Measurements from ENCODE around the gene TSEN34. TPM values are rescaled to one million over a fixed set of nuclear protein-coding genes. Genes with fewer than 3 reads are reported as not detected.

TSEN34 gene
- total and polyA plus RNA-seq, 2 experiments from 2014 or later: 66.9 to 100.0 TPM

- no peak overlapping the region for H3K4me3 ChIP-seq
- no peaks in the 10 kb centered on the region for H3K79me2 ChIP-seq
- H4K20me1 ChIP-seq (ENCODE audit: insufficient read depth, poor library complexity, severe bottlenecking): no peaks in the 10 kb centered on the region
- DNase-seq (ENCODE audit: low spot score): no peak
- no peaks in the 10 kb centered on the region for H3K9me2 ChIP-seq (replicated peaks; ENCODE audit: insufficient read depth)
- no peak overlapping the region for H2AFZ ChIP-seq
- H3K27ac ChIP-seq: no peak overlapping the region
- H3K9me3 ChIP-seq (ENCODE audit: low read depth): no peaks in the 10 kb centered on the region
- H3K4me2 ChIP-seq: no peak overlapping the region
- no peaks in the 10 kb centered on the region for H3K36me3 ChIP-seq (replicated peaks; ENCODE audit: insufficient read depth, low read depth)
- TF ChIP-seq EZH2phosphoT487 (IDR thresholded peaks at IDR 0.05; ENCODE audit: low read depth, severe bottlenecking, unreplicated experiment) (no peak), EZH2 (IDR thresholded peaks at IDR 0.05; ENCODE audit: borderline replicate concordance) (no peak), CTCF (IDR thresholded peaks at IDR 0.05; ENCODE audit: poor library complexity) (no peak)
- WGBS (ENCODE audit: low lambda C conversion rate, missing lambda C conversion rate): 92% methylated on average over 23 of the region's 23 CpGs
- H3K4me1 ChIP-seq (ENCODE audit: insufficient read depth): no peaks in the 10 kb centered on the region
- H3K27me3 ChIP-seq: no peaks in the 10 kb centered on the region
Measured at GRCh38 chr19:54151362-54152035, 39.6 kb upstream of the TSEN34 start.

GRCh38 chr19:54152267-54152666 lies 38.8 kb upstream of the TSEN34 start:
- no peaks in the 10 kb centered on the region for H3K9me3 ChIP-seq (ENCODE audit: low read depth)
- no peaks in the 10 kb centered on the region for H3K36me3 ChIP-seq (replicated peaks; ENCODE audit: insufficient read depth, low read depth)
- no peak for DNase-seq (ENCODE audit: low spot score)
- H3K4me3 ChIP-seq: no peak overlapping the region
- H3K79me2 ChIP-seq: no peaks in the 10 kb centered on the region
- H2AFZ ChIP-seq: no peak overlapping the region
- H4K20me1 ChIP-seq (ENCODE audit: insufficient read depth, poor library complexity, severe bottlenecking): no peaks in the 10 kb centered on the region
- TF ChIP-seq CTCF (IDR thresholded peaks at IDR 0.05; ENCODE audit: poor library complexity) (no peak), EZH2phosphoT487 (IDR thresholded peaks at IDR 0.05; ENCODE audit: low read depth, severe bottlenecking, unreplicated experiment) (no peak), EZH2 (IDR thresholded peaks at IDR 0.05; ENCODE audit: borderline replicate concordance) (no peak)
- H3K27ac ChIP-seq: no peak overlapping the region
- H3K4me2 ChIP-seq: no peak overlapping the region
- H3K9me2 ChIP-seq (replicated peaks; ENCODE audit: insufficient read depth): no peaks in the 10 kb centered on the region
- H3K27me3 ChIP-seq: no peaks in the 10 kb centered on the region
- WGBS (ENCODE audit: low lambda C conversion rate, missing lambda C conversion rate): 91% methylated on average over 12 of the region's 12 CpGs
- no peaks in the 10 kb centered on the region for H3K4me1 ChIP-seq (ENCODE audit: insufficient read depth)

GRCh38 chr19:54152878-54153524 lies 38.1 kb upstream of the TSEN34 start:
- TF ChIP-seq CTCF (IDR thresholded peaks at IDR 0.05; ENCODE audit: poor library complexity) (no peak), EZH2phosphoT487 (IDR thresholded peaks at IDR 0.05; ENCODE audit: low read depth, severe bottlenecking, unreplicated experiment) (no peak), EZH2 (IDR thresholded peaks at IDR 0.05; ENCODE audit: borderline replicate concordance) (no peak)
- Histone ChIP-seq H3K4me1 (ENCODE audit: insufficient read depth) (no peaks in the 10 kb centered on the region), H2AFZ (no peak overlapping the region), H3K9me3 (ENCODE audit: low read depth) (no peaks in the 10 kb centered on the region), H3K9me2 (replicated peaks; ENCODE audit: insufficient read depth) (no peaks in the 10 kb centered on the region), H3K4me2 (no peak overlapping the region), H3K27me3 (no peaks in the 10 kb centered on the region), H3K4me3 (no peak overlapping the region), H3K79me2 (peaks cover 3% of the 10 kb centered on the region), H3K27ac (no peak overlapping the region), H3K36me3 (replicated peaks; ENCODE audit: insufficient read depth, low read depth) (no peaks in the 10 kb centered on the region), H4K20me1 (ENCODE audit: insufficient read depth, poor library complexity, severe bottlenecking) (no peaks in the 10 kb centered on the region)
- no peak for DNase-seq (ENCODE audit: low spot score)
- 97% methylated on average over 5 of the region's 25 CpGs for WGBS (ENCODE audit: low lambda C conversion rate, missing lambda C conversion rate)

All from hepatocyte (in vitro differentiated cells).